PC-9 (cell line): ENCODE data around the gene GPRC6A.

ENCODE experiments used
- EZH2 ChIP-seq: fragments of 200-600 bp; sonication (generic); IDR thresholded peaks from 2 replicates; pipeline ENCODE4 v1.8.0; 2017; ENCODE audit warnings: antibody characterized with exemption, low read depth
- TF ChIP-seq, protein P1 (sequence below): fragments of 200-600 bp; sonication (generic); conservative IDR thresholded peaks from 2 replicates; pipeline ENCODE4 v1.6.1; 2017; ENCODE audit warnings: mixed run types, antibody characterized with exemption, mild to moderate bottlenecking, moderate library complexity

GRCh38 chr6:116793224-116793623, 35.7 kb downstream of the GPRC6A start:
- TF ChIP-seq, protein P1, sequence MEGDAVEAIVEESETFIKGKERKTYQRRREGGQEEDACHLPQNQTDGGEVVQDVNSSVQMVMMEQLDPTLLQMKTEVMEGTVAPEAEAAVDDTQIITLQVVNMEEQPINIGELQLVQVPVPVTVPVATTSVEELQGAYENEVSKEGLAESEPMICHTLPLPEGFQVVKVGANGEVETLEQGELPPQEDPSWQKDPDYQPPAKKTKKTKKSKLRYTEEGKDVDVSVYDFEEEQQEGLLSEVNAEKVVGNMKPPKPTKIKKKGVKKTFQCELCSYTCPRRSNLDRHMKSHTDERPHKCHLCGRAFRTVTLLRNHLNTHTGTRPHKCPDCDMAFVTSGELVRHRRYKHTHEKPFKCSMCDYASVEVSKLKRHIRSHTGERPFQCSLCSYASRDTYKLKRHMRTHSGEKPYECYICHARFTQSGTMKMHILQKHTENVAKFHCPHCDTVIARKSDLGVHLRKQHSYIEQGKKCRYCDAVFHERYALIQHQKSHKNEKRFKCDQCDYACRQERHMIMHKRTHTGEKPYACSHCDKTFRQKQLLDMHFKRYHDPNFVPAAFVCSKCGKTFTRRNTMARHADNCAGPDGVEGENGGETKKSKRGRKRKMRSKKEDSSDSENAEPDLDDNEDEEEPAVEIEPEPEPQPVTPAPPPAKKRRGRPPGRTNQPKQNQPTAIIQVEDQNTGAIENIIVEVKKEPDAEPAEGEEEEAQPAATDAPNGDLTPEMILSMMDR: no peak
- TF ChIP-seq EZH2: no peak
